Motor neuron (in vitro differentiated cells): Measurements from ENCODE around the gene GABRR1. TPM values are rescaled to one million over a fixed set of nuclear protein-coding genes. Genes with fewer than 3 reads are reported as not detected.

Experiments
- total RNA-seq, 8 experiments: library from RNA; unstranded; fragments of 300-600 nt; gene quantifications; 2 replicates each; pipeline versions ENCODE4 v1.2.3 to v1.2.4, GENCODE V29; 2022

Gene GABRR1
- total RNA-seq, 8 experiments from 2014 or later = 0.21 to 3.2 (median 1.5) TPM; not detected in 3

Other genes starting within 250 kb of the GABRR1 start
- 100 to 1,000 TPM in 2 of 8 experiments, 10 to 100 TPM in 6; 39.4 to 201 (median 62.8) TPM for gene PNRC1, start 136.6 kb downstream of the GABRR1 start, total RNA-seq
- 10 to 100 TPM in 5 of 8 experiments, 1 to 10 TPM in 2, under 1 TPM in 1; 0.25 to 21.6 (median 12.9) TPM for gene SRSF12, start 99.3 kb downstream of the GABRR1 start, total RNA-seq
- 10 to 100 TPM in 1 of 8 experiments, 1 to 10 TPM in 7; 1.9 to 12.3 (median 6.7) TPM for gene PM20D2, start 71.3 kb downstream of the GABRR1 start, total RNA-seq
- under 1 TPM; 0.16 to 0.66 (median 0.34) TPM for gene GABRR2, start 97.9 kb upstream of the GABRR1 start, total RNA-seq
- 10 to 100 TPM; 17.6 to 45.2 (median 34.6) TPM for gene UBE2J1, start 135.4 kb upstream of the GABRR1 start, total RNA-seq
- 10 to 100 TPM in 7 of 8 experiments, 1 to 10 TPM in 1; 9.6 to 90.2 (median 27.4) TPM for gene RRAGD, start 194.9 kb upstream of the GABRR1 start, total RNA-seq
- 10 to 100 TPM in 5 of 8 experiments, 1 to 10 TPM in 3; 2.6 to 52.4 (median 33.7) TPM for gene ANKRD6, start 215.8 kb upstream of the GABRR1 start, total RNA-seq